Stimulated activated CD4-positive, alpha-beta T cell treated with anti-CD3 and anti-CD28 coated beads, Interleukin-4, amount 100 ng/mL, for 1 hour (primary cell): ENCODE measurements around the gene RPL13A.

Source experiments
- DNase-seq: peaks from one replicate; pipeline ENCODE4 v3.0.0-alpha.2; 2020

The RPL13A gene

DNA sequence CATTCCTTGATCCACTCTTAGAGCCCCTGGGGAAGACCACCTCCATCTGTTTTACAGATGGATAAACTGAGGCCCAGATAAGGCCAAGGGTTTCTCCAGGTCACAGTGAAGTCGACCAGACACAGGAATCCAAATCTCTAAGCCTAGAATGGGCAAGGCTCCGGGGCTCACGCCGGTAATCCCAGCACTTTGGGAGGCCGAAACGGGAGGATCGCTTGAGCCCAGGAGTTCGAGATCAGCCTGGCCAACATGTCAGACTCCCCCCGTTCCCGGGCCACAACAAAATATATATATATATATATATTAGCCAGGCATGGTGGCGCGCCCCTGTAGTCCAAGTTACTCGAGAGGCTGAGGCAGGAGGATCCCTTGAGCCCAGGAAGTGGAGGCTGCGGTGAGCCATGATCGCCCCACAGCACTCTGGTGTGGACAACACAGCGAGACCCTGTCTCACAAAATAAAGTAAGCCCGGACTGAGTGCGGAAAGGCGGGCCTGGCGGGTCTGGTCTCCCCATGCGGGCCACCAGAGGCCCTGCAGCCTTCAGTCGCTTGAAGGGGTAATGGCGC lies 615 bp upstream of the RPL13A start:
- no peak for DNase-seq

DNA sequence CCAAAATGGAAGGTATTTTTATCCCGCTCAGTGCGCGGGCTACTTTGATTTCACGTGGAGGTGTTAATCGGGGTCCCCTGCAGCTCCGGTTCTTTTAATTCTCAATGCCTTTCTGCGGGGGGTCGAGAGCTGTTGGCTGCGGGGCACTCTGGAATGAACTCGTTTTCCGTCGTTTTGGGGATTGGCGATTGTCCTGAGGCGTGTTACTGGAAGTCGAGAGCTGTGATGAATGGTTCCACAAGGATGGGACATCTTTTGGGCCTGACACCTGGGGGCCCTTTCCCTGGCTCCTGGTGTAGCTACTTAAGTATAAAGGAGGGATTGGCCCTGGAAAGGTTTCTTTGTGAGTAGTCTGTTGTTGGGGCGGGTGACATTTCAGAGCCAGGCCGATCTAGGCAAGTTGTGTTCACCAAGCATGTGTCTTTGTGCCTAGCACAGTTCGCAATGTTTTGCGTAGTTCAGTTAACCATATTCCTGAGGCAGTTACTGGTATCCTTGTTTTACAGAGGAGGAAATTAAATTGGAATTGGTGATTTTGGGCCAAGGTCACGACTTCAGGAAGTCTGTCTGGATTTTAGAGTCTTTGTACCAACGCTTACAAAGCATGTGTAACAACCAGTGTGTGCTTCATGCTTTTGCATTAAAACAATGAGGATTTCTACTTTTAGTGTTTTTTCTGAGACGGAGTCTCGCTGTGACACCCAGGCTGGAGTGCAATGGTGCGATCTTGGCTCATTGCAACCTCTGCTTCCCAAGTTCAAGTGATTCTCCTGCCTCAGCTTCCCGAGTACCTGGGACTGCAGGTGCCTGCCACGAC lies 846 bp downstream of the RPL13A start:
- no peak for DNase-seq

DNA sequence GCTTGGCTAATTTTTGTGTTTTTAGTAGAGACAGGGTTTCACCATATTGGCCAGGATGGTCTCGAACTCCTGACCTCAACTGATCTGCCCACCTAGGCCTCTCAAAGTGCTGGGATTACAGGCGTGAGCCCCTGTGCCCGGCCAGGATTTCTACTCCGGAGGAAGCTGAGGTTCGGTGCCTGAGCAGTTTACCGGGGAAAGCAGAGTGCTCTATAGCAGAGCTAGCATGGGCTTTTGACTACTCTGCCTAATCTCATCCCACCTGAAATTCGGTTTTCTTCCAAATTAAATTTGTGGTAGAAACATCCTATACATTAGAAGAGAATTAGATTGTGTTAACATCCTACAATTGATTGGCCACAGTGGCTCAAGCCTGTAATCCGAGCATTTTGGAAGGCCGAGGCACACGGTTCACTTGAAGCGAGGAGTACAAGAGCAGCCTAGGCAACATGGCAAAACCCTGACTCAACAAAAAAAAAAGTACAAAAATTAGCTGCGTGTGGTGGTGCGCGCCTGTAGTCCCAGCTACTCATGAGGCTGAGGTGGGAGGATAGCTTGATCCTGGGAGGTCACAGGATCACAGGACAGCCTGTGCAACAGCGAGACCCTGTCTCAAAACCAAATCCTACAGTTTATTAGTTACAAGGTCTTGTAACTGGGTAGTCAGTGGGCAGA lies 1.6 kb downstream of the RPL13A start:
- no peak for DNase-seq

DNA sequence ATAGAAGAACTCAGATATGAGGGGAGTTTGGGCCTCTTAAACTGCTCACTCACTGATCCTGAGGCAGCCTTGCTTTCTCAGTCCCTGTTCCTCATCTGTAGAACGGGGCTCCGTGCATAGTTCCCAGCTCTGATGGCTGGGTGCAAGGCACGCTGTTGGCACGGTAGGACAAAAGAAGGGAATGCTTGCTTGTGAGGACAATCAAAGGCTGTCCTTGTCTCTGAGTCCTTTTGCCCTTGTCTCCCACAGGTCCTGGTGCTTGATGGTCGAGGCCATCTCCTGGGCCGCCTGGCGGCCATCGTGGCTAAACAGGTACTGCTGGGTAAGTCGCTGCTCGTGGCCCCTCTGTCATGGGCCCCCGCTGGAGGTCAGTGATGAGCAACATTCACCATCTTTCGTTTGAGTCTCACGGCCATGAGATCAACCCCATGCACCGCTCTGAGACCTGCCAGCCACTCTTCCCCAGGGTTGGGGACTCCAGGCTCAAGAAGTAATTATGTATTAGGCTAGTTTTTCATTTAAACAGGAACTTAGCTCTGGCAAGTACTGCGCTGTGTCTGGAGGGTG lies 2.3 kb downstream of the RPL13A start:
- peak; percentile 38 for DNase-seq

DNA sequence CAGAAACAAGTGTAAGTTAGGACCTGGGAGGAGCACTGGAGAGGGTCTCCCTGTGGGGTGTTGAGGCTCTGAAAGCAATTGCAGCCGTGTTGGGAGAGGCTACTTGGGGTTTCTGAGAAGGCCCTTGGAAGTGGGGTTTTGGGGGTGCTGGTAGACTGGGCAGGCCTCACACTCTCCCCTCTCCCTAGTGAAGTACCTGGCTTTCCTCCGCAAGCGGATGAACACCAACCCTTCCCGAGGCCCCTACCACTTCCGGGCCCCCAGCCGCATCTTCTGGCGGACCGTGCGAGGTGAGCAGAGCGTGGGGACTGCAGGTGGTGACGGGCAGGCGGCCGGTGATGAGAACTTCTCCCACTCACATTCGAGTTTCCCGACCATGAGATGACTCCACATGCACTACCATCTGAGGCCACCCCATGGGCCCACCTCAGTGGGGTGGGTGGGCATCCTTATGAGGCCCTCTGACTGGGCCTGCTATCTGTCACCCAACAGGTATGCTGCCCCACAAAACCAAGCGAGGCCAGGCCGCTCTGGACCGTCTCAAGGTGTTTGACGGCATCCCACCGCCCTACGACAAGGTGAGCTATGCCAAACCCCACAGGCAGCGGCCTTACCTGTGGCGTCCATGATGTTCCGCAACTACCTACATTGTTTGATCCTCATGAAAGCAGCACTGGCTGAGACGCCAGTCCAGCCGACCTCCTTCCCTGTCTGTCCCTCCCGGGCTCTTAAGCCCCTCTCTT lies 3.0 kb downstream of the RPL13A start:
- no peak for DNase-seq

DNA sequence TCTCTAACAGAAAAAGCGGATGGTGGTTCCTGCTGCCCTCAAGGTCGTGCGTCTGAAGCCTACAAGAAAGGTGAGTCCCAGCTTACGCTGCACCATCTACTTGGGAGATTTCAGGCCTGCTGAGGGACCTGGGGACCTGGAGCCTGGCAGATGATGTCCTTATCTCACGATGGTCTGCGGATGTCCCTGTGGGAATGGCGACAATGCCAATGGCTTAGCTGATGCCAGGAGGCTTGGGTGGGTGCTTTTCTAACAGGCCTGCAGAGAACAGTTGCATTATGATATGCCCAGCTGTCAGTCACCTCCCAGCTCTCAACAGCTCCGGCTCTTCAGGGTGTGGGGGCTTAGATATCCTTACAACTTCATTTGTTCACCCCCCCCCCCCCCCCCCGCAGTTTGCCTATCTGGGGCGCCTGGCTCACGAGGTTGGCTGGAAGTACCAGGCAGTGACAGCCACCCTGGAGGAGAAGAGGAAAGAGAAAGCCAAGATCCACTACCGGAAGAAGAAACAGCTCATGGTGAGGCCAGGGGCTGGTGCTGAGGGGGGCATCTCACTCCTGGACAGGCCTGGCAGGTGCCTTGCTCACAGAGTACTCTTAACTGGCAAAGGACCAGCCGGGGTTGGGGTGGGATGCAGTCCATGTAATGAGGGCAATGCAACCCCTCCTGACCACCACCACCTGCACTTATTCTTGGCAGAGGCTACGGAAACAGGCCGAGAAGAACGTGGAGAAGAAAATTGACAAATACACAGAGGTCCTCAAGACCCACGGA lies 3.8 kb downstream of the RPL13A start:
- DNase-seq: no peak

DNA sequence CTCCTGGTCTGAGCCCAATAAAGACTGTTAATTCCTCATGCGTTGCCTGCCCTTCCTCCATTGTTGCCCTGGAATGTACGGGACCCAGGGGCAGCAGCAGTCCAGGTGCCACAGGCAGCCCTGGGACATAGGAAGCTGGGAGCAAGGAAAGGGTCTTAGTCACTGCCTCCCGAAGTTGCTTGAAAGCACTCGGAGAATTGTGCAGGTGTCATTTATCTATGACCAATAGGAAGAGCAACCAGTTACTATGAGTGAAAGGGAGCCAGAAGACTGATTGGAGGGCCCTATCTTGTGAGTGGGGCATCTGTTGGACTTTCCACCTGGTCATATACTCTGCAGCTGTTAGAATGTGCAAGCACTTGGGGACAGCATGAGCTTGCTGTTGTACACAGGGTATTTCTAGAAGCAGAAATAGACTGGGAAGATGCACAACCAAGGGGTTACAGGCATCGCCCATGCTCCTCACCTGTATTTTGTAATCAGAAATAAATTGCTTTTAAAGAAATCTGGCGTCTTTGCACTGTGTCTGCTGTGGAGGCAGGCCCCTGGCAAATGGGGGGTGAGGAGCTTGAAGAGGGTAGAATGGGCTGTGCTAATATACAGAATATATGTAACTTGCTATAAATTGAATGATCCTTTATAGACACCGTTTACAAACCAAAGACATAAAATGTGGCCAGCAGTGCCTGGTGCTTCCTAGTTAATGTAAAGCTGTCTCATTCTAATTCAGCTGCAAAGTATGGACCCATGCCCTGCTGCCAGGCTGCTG lies 4.6 kb downstream of the RPL13A start:
- DNase-seq: no peak

DNA sequence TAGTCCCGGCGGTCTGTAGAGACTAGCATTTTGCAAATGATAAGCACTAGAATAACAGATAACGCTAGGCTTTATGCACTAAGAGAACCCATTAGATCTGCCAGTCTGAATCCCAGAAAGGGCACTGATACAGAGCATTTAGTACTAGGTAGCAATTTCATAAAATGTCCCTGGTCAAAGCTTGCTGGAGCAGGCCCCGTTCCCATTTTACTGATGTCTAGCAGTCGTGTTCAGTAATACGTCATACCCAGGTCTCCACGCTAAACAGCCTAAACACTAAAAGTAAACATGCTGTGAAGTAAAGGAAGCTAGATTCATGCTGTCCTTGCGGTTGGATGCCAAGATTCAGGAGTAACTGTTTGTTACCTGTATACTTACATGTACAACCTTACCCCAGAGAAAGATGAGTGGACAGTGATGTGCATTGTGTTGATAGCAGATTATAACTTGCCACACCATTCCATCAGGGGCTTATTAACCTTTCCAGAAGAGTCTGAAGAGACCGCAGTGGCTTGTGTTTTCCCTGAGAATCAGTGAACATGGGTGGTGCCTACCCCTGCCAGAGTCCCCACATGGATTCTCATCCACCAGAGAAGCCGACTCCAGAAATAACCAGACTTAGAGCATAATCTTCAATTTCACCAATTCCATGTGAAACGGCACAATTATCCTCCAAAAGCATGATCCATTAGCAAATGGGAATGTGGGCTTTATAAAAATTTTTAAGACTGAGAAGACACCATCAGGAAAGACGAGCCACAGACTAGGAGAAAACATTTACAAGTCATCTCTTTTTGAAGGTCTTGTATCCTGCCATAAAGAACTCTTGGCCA lies 5.4 kb downstream of the RPL13A start:
- no peak for DNase-seq

DNA sequence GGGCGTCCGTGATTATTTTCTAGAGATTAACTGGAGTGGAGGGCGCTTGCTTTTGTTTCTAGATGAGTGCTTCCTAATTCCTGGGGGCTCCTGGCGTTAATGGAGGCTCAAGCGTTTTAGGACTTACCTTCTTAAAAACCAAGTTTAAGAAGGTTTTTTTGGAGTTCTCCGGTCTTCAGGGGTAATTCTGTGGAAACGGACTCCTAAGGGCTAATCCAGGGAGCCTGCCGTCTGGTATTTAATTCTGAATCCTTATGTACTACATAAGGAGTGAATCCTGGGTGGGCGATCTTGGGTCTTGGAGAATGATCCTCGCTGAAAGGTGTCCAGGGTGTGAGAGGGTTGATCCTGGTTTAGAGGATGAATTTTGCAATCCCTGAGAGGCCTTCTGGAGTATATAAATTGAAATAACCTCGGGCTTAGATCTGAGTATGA lies 9.2 kb downstream of the RPL13A start:
- DNase-seq: no peak

DNA sequence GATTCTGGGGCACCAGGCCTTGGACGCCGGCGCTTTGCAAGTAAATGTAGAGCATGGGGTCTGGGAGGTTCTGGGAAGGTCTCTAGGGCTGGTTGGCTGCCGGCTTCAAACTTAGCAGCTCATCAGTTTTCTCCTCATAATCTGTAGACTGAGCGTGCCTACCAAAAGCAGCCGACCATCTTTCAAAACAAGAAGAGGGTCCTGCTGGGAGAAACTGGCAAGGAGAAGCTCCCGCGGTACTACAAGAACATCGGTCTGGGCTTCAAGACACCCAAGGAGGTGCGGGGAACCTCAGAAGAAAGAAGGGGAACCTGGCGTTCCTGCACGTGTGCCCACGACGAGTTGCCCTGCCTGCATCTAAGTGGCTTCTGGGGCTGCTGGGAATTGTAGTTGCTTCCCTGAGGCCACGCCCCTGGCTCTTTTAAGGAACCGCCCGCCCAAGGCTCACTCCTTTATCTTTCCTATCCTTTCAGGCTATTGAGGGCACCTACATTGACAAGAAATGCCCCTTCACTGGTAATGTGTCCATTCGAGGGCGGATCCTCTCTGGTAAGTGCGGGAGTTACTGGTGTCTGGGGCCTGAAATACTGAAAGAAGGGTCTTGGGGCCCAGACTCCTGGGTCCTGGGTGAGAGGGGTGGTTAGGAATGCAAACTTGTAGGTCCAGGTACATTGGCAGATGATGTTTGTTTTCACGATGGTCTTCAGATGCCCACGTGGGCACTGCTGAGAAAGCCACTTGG lies 9.8 kb downstream of the RPL13A start:
- DNase-seq: peak; percentile 75

DNA sequence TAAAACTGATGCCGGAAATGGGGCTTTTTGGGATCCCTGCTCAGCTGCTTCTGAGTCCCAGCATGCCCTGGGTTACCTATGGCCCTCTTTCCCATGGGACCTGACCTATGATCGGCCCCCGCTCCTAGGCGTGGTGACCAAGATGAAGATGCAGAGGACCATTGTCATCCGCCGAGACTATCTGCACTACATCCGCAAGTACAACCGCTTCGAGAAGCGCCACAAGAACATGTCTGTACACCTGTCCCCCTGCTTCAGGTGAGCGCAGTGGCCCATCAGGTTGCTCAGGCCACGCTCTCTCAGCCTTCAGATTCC lies 10.3 kb downstream of the RPL13A start:
- DNase-seq: no peak

DNA sequence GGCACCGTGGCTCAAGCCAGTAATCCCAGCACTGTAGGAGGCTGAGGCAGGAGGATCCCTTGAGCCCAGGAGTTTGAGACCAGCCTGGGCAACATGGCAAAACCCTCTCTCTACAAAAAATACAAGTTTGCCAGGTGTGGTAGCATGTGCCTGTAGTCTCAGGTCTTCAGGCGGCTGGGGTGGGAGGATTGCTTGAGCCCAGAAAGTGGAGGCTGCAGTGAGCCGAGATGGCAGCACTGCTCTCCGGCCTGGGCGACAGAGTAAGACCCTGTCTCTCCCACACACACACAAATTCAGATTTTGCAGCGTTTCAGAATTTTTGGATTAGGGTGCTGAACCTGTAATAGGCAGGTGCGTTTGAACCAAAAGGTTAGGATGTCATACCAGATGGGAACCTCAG lies 11.1 kb downstream of the RPL13A start:
- DNase-seq: no peak

DNA sequence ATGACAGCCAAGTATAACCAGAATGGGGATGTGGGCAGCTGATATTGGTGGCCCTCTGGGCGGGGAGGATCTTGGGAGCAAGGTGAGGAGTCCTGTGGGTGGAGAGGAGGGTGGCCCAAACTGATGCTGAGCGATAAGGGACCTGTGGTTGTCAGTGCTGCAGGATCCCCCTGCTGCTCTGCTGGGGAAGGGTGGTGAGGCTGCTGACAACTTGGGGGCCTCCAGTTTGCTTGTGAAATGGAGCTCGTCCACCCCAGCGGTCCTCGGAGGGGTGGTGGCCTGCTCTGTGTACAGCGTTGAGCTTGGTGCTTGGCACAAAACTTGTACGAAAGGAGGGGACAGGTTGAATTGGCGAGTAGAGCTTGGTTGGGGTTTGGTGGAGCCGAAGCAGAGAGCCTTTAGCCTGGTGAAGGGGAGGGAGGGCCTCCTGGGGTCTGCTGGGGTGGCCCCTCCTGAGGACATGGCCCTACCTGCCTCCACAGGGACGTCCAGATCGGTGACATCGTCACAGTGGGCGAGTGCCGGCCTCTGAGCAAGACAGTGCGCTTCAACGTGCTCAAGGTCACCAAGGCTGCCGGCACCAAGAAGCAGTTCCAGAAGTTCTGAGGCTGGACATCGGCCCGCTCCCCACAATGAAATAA lies 11.7 kb downstream of the RPL13A start:
- peak; percentile 29 for DNase-seq

DNA sequence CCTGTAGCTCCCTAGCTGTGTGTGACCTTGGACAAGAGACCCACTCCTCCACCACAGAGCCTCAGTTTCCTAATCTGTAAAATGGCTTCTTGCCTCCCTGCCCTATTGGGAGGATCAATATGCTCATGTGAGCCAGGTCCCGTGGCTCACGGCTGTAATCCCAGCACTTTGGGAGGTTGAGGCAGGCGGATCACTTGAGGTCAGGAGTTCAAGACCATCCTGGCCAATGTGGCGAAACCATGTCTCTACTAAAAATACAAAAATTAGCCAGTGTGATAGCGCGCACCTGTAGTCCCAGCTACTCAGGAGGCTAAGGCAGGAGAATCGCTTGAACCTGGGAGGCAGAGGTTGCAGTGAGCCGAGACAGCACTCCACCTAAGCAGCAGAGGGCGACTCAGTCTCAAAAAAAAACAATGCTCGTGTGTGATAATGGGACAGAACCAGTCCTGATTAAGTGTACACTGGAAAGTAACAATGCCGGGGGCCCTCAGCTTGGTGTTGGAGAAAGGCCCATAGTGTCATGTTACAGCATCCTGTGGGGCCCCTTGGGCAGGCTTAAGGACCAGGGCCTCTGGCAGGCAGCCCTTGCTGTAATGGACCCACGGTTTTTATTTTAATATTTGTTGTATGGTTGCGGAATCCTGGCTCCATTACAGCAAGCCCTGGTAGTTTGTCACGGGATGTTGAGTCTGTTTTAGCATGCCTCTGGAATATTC lies 15.6 kb downstream of the RPL13A start:
- peak; percentile 40 for DNase-seq

DNA sequence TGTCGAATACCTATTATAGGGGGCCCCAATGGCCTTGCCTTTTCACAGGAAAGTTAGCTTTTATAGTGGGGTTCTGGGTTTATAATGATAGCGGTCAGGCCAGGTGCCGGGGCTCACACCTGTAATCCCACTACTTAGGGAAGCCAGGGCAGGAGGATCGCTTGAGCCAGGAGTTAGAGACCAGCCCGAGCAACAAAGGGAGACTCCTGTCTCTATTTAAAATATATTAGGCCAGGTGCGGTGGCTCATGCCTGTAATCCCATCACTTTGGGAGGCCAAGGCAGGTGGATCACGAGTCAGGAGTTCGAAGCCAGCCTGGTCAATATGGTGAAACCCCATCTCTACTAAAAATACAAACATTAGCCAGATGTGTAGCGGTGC lies 16.2 kb downstream of the RPL13A start:
- no peak for DNase-seq

DNA sequence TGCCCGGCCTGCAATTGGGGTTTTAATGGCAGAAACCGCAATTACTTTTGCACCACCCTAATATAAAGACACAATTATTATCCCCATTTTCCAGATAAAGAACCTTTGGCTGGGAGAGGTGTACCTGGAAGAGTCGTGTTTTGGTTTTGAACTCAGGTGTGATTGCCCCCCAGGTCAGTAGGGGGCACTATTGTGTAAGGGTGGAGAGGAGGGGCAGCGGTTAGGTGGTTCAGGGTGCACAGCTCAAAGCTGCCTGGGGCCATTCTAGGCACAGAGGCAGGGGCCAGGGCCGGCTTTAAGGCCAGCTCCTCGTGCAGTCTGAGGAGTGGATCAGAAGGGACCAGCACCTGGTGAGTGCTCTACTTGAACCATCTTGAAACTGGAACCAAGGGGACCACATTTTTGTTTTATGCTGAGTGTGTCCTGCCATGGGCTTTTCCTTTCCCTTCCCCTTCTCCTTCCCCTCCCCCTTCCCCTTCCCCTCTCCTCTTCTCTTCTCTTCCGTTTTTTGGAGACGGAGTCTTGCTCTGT lies 19.2 kb downstream of the RPL13A start:
- DNase-seq: peak; percentile 70

DNA sequence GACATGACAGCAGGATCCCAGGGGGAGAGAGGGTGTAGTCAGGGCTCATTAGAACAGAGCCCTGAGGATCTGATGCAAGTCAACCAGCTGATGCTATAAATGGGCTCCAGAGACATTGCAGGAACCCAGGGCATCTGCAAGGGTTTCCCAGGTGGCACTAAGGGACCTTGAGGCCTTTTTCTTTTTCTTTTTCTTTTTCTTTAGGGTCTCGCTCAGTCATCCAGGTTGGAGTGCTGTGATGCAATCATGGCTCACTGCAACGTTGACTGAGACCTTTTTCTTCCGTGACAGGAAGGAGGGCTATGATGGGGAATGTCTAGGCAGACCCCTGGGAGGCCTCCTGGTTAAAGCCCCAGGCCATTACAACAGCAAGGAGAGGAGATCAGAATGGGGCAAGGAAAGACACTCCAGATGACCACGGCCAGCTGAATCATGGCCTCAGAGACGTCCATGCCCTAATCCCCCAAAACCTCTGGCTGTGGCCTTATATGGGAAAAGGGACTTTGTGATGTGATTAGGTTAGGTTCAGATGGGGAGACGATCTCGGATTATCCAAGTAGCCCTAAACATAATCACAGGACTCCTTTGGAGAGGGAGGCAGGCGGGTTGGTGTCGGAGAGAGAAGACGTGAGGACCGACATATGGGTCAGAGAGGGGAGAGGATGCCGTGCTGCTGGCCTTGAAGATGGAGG lies 20.5 kb downstream of the RPL13A start:
- no peak for DNase-seq
